ENCODE results near the gene MSLN.

- TF ChIP-seq CTCF (conservative IDR thresholded peaks at IDR 0.05; ENCODE audit: low read depth, low read length) (no peak), EZH2phosphoT487 (IDR thresholded peaks at IDR 0.05; ENCODE audit: borderline replicate concordance, low read length) (no peak)
Measured at GRCh38 chr16:804193-805048, 43.9 kb downstream of the MSLN start.

Measured in PC-3 (cell line).